Measurements from ENCODE around the gene ARID5B. TPM values are rescaled to one million over a fixed set of nuclear protein-coding genes. Genes with fewer than 3 reads are reported as not detected.

ARID5B gene
- total and polyA plus RNA-seq, 2 experiments from 2014 or later: 53.2 to 55.0 TPM

DNA sequence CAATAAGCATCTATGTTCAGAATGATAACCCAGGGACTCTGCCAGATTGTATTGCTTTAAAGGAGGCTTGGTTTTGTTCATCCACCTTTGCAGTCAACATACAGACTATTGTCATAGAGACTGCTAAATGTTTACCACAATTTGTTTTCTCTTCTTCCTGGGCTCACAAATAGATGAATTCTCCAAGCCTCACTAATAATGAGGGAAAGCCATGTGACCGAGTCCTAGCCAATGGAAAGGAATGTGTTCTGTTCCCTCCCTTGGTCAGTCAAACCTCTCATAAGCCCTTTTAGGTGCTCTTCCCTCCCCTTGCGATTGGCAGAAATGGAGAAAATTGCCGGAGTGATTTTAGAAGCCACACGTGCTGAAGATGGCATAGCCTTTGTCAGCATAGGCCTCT, 230.2 kb downstream of the ARID5B start:
- Histone ChIP-seq H3K9me3 (ENCODE audit: low read depth) (no peaks in the 10 kb centered on the region), H3K4me3 (no peak overlapping the region), H3K4me2 (no peak overlapping the region), H3K4me1 (ENCODE audit: insufficient read depth) (no peaks in the 10 kb centered on the region), H2AFZ (no peak overlapping the region), H4K20me1 (ENCODE audit: insufficient read depth, poor library complexity, severe bottlenecking) (no peaks in the 10 kb centered on the region), H3K27me3 (no peaks in the 10 kb centered on the region), H3K27ac (no peak overlapping the region), H3K36me3 (replicated peaks; ENCODE audit: insufficient read depth, low read depth) (no peaks in the 10 kb centered on the region), H3K9me2 (replicated peaks; ENCODE audit: insufficient read depth) (no peaks in the 10 kb centered on the region), H3K79me2 (no peaks in the 10 kb centered on the region)
- DNase-seq (ENCODE audit: low spot score): no peak
- 92% methylated on average over 4 of the region's 4 CpGs for WGBS (ENCODE audit: low lambda C conversion rate, missing lambda C conversion rate)
- no peak for TF ChIP-seq EZH2phosphoT487 (IDR thresholded peaks at IDR 0.05; ENCODE audit: low read depth, severe bottlenecking, unreplicated experiment)
- TF ChIP-seq, protein P1, sequence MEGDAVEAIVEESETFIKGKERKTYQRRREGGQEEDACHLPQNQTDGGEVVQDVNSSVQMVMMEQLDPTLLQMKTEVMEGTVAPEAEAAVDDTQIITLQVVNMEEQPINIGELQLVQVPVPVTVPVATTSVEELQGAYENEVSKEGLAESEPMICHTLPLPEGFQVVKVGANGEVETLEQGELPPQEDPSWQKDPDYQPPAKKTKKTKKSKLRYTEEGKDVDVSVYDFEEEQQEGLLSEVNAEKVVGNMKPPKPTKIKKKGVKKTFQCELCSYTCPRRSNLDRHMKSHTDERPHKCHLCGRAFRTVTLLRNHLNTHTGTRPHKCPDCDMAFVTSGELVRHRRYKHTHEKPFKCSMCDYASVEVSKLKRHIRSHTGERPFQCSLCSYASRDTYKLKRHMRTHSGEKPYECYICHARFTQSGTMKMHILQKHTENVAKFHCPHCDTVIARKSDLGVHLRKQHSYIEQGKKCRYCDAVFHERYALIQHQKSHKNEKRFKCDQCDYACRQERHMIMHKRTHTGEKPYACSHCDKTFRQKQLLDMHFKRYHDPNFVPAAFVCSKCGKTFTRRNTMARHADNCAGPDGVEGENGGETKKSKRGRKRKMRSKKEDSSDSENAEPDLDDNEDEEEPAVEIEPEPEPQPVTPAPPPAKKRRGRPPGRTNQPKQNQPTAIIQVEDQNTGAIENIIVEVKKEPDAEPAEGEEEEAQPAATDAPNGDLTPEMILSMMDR (IDR thresholded peaks at IDR 0.05; ENCODE audit: poor library complexity): no peak
- TF ChIP-seq EZH2 (IDR thresholded peaks at IDR 0.05; ENCODE audit: borderline replicate concordance): no peak

GRCh38 chr10:62133618-62134017, 232.1 kb downstream of the ARID5B start:
- no peak overlapping the region for H3K4me2 ChIP-seq
- TF ChIP-seq EZH2phosphoT487 (IDR thresholded peaks at IDR 0.05; ENCODE audit: low read depth, severe bottlenecking, unreplicated experiment): no peak
- TF ChIP-seq, protein P1 (IDR thresholded peaks at IDR 0.05; ENCODE audit: poor library complexity): no peak
- TF ChIP-seq EZH2 (IDR thresholded peaks at IDR 0.05; ENCODE audit: borderline replicate concordance): no peak
- no peaks in the 10 kb centered on the region for H4K20me1 ChIP-seq (ENCODE audit: insufficient read depth, poor library complexity, severe bottlenecking)
- H2AFZ ChIP-seq: no peak overlapping the region
- H3K36me3 ChIP-seq (replicated peaks; ENCODE audit: insufficient read depth, low read depth): no peaks in the 10 kb centered on the region
- H3K27ac ChIP-seq: no peak overlapping the region
- H3K9me2 ChIP-seq (replicated peaks; ENCODE audit: insufficient read depth): no peaks in the 10 kb centered on the region
- H3K9me3 ChIP-seq (ENCODE audit: low read depth): no peaks in the 10 kb centered on the region
- no peaks in the 10 kb centered on the region for H3K27me3 ChIP-seq
- H3K4me1 ChIP-seq (ENCODE audit: insufficient read depth): no peaks in the 10 kb centered on the region
- H3K4me3 ChIP-seq: no peak overlapping the region
- no peaks in the 10 kb centered on the region for H3K79me2 ChIP-seq
- no peak for DNase-seq (ENCODE audit: low spot score)

GRCh38 chr10:62136931-62137330, 235.4 kb downstream of the ARID5B start:
- no peaks in the 10 kb centered on the region for H4K20me1 ChIP-seq (ENCODE audit: insufficient read depth, poor library complexity, severe bottlenecking)
- TF ChIP-seq, protein P1 (IDR thresholded peaks at IDR 0.05; ENCODE audit: poor library complexity): no peak
- TF ChIP-seq EZH2phosphoT487 (IDR thresholded peaks at IDR 0.05; ENCODE audit: low read depth, severe bottlenecking, unreplicated experiment): no peak
- no peak for TF ChIP-seq EZH2 (IDR thresholded peaks at IDR 0.05; ENCODE audit: borderline replicate concordance)

More at GRCh38 chr10:62136931-62137330, 235.4 kb downstream of the ARID5B start:
- H3K4me1 ChIP-seq (ENCODE audit: insufficient read depth): no peaks in the 10 kb centered on the region
- H3K27me3 ChIP-seq: no peaks in the 10 kb centered on the region
- H2AFZ ChIP-seq: no peak overlapping the region
- H3K4me2 ChIP-seq: no peak overlapping the region
- WGBS (ENCODE audit: low lambda C conversion rate, missing lambda C conversion rate): 41% methylated on average over 3 of the region's 3 CpGs
- no peak for DNase-seq (ENCODE audit: low spot score)
- no peaks in the 10 kb centered on the region for H3K9me3 ChIP-seq (ENCODE audit: low read depth)
- H3K9me2 ChIP-seq (replicated peaks; ENCODE audit: insufficient read depth): no peaks in the 10 kb centered on the region
- no peaks in the 10 kb centered on the region for H3K79me2 ChIP-seq
- no peak overlapping the region for H3K27ac ChIP-seq
- H3K36me3 ChIP-seq (replicated peaks; ENCODE audit: insufficient read depth, low read depth): no peaks in the 10 kb centered on the region
- no peak overlapping the region for H3K4me3 ChIP-seq

Other genes with a start within 250 kb of the ARID5B start
- gene CABCOCO1, start 238.8 kb upstream of the ARID5B start, total RNA-seq: 0.36 and 1.6 TPM in 2 replicates
- 0.33 and 1.4 TPM in 2 replicates for gene CABCOCO1, start 238.8 kb upstream of the ARID5B start, polyA plus RNA-seq